SK-N-SH (cell line): ENCODE results near the gene RSPH4A. TPM values are rescaled to one million over a fixed set of nuclear protein-coding genes. Genes with fewer than 3 reads are reported as not detected.
"Not testable (repeated sequence)": the region's sequence is repeated elsewhere in the genome, so short reads cannot be mapped to it uniquely, and the experiment has no call there.

Experiments used
- CTCF ChIA-PET: fragments of 300-600, 350-600 bp; formaldehyde crosslinking; extraction: SDS; loops from one replicate; lab custom pipeline; 2021; lab: Yijun Ruan, JAX
- POLR2A ChIA-PET: fragments of 350-600 bp; sonication (Branson Sonifier 250); formaldehyde crosslinking; extraction: SDS; loops from one replicate; lab custom pipeline; 2020; ENCODE audit warnings: antibody characterized with exemption, inconsistent platforms; lab: Yijun Ruan, JAX
- DNase-seq: peaks from one replicate; pipeline ENCODE4 v3.0.0; 2012
- H2AFZ ChIP-seq: fragments of 200-600 bp; sonication (generic); 2 replicates; pipeline ENCODE4 v1.8.1; 2016; ENCODE audit warnings: antibody characterized with exemption, mild to moderate bottlenecking, low read depth
- H3F3A ChIP-seq: fragments of 200-600 bp; sonication (generic); replicated peaks from 2 replicates; pipeline ENCODE3; 2016; ENCODE audit warnings: antibody characterized with exemption, mild to moderate bottlenecking; ENCODE audit not compliant: insufficient read depth
- H3K27ac ChIP-seq, 2 experiments: fragments of 200-500 bp in 1 of 2; fragments of 200-600 bp in 1 of 2; sonication (Bioruptor generic) in 1 of 2; sonication (generic), shearing (Covaris generic) in 1 of 2; 2 replicates each; pipeline versions ENCODE4 v1.5.1 to v1.6.1; 2014 to 2016; ENCODE audit warnings: low read depth in 2 of 2, inconsistent platforms in 1 of 2, low read length in 1 of 2, mild to moderate bottlenecking in 1 of 2, mixed read lengths in 1 of 2
- H3K27me3 ChIP-seq: fragments of 200-600 bp; sonication (generic), shearing (Covaris generic); 2 replicates; pipeline ENCODE4 v1.6.1; 2016; ENCODE audit warnings: mixed run types; ENCODE audit not compliant: insufficient read depth
- H3K36me3 ChIP-seq, 2 experiments: fragments of 200-500 bp in 1 of 2; fragments of 200-600 bp in 1 of 2; sonication (Bioruptor generic) in 1 of 2; sonication (generic) in 1 of 2; replicated peaks in 1 of 2; 2 replicates each; pipeline versions ENCODE3 to v1.5.1; 2014 to 2016; ENCODE audit warnings: low read length in 1 of 2, mild to moderate bottlenecking in 1 of 2; ENCODE audit not compliant: insufficient read depth in 2 of 2, control insufficient read depth in 1 of 2
- H3K4me1 ChIP-seq, 2 experiments: fragments of 200-500 bp in 1 of 2; fragments of 200-600 bp in 1 of 2; sonication (Bioruptor generic) in 1 of 2; sonication (generic), shearing (Covaris generic) in 1 of 2; 2 replicates each; pipeline versions ENCODE4 v1.5.1 to v1.6.1; 2014 to 2016; ENCODE audit warnings: low read depth in 1 of 2, low read length in 1 of 2, mixed run types in 1 of 2; ENCODE audit not compliant: insufficient read depth in 2 of 2, control insufficient read depth in 1 of 2
- H3K4me2 ChIP-seq: fragments of 200-600 bp; sonication (generic), shearing (Covaris generic); 2 replicates; pipeline ENCODE4 v1.6.1; 2017; ENCODE audit warnings: mixed run types
- H3K4me3 ChIP-seq, 2 experiments: fragments of 200-500 bp in 1 of 2; fragments of 200-600 bp in 1 of 2; sonication (Bioruptor generic) in 1 of 2; sonication (generic), shearing (Covaris generic) in 1 of 2; 2 replicates each; pipeline versions ENCODE4 v1.5.1 to v1.8.1; 2014 to 2016; ENCODE audit warnings: low read depth in 2 of 2, inconsistent platforms in 1 of 2, low read length in 1 of 2, mild to moderate bottlenecking in 1 of 2, mixed read lengths in 1 of 2, moderate library complexity in 1 of 2
- H3K79me2 ChIP-seq: fragments of 200-600 bp; sonication (generic); 2 replicates; pipeline ENCODE4 v1.8.1; 2017; ENCODE audit warnings: mild to moderate bottlenecking; ENCODE audit not compliant: insufficient read depth
- H3K9ac ChIP-seq: fragments of 200-600 bp; sonication (generic); 2 replicates; pipeline ENCODE4 v1.6.1; 2017; ENCODE audit warnings: mixed run types
- H3K9me2 ChIP-seq: fragments of 200-600 bp; sonication (generic); 2 replicates; pipeline ENCODE4 v1.6.1; 2017; ENCODE audit warnings: mixed run types
- H3K9me3 ChIP-seq: fragments of 200-600 bp; sonication (generic); 2 replicates; pipeline ENCODE4 v1.6.1; 2017; ENCODE audit warnings: mixed run types, mild to moderate bottlenecking, moderate library complexity
- H4K20me1 ChIP-seq: fragments of 200-600 bp; sonication (generic); 2 replicates; pipeline ENCODE4 v1.6.1; 2017; ENCODE audit warnings: mild to moderate bottlenecking, mixed run types; ENCODE audit not compliant: insufficient read depth
- EZH2phosphoT487 ChIP-seq: fragments of 200-600 bp; sonication (generic); IDR thresholded peaks from 2 replicates; pipeline ENCODE4 v1.6.1; 2017; ENCODE audit warnings: low read depth, mixed run types, mild to moderate bottlenecking, antibody characterized with exemption, moderate library complexity, borderline replicate concordance
- RAD21 ChIP-seq: IDR thresholded peaks from 2 replicates; pipeline ENCODE4 v1.6.1; 2012; ENCODE audit warnings: mild to moderate bottlenecking, low read length
- WGBS: methylation state at CpG from one replicate; pipeline ENCODE4 v1.1.6; 2017; ENCODE audit warnings: low lambda C conversion rate; 5-methylcytosine and 5-hydroxymethylcytosine counted together
- polyA plus RNA-seq, 3 experiments: library from polyadenylated mRNA; depleted of rRNA; stranded (reverse); fragments of >200 nt; gene quantifications; 2 replicates each; pipeline ENCODE4 v1.2.3, GENCODE V29; 2012
- TF ChIP-seq, protein P1 (sequence below): IDR thresholded peaks from 2 replicates; pipeline ENCODE4 v1.4.0; 2012; ENCODE audit warnings: low read depth, borderline replicate concordance
- TF ChIP-seq, protein P2 (sequence below): IDR thresholded peaks from 2 replicates; pipeline ENCODE4 v1.6.1; 2012; ENCODE audit warnings: mild to moderate bottlenecking, low read depth, low read length, moderate library complexity

Gene RSPH4A
- polyA plus RNA-seq, 1 of the 3 experiments (the other 2 are of a cell fraction) = 0.30 TPM

DNA sequence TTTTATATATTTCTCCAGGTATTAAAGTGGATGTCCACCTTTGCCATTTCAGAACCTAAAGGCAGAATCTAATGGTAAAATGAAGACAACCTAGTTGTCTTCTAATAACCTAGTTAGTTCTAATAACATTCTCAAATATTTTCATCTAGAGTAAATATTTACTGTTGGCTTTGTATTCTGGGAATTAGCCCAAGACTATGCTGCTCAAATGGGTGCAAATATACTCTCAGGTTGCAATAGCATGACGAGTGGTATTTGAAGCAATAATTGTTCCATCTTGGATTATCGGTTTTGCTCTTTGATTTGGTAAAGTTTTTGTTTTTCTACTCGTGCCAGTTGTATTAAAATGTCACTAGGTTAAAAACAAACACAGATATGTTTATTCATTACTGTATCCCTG is 21.0 kb upstream of the RSPH4A start:
- ChIA-PET POLR2A (no interaction called here), CTCF (interaction anchor here (0.8 kb wide), 1 partner anchor 34 kb away, joined by 3 read pairs; no protein-coding TSS in a partner anchor)
- Histone ChIP-seq H3K4me2 (no peak overlapping the region), H3K36me3 (peaks cover 50 to 54% of the 10 kb centered on the region in 2 experiments), H2AFZ (no peak overlapping the region), H3F3A (peaks cover 15% of the 10 kb centered on the region), H3K79me2 (no peaks in the 10 kb centered on the region), H4K20me1 (no peaks in the 10 kb centered on the region), H3K27ac (no peak overlapping the region), H3K27me3 (no peaks in the 10 kb centered on the region), H3K9me2 (peaks cover 5% of the 10 kb centered on the region; the same call in 1 of the 2 replicates), H3K4me1 (no peaks in the 10 kb centered on the region), H3K4me3 (no peak overlapping the region), H3K9ac (no peak overlapping the region), H3K9me3 (no peaks in the 10 kb centered on the region)
- TF ChIP-seq, protein P1, sequence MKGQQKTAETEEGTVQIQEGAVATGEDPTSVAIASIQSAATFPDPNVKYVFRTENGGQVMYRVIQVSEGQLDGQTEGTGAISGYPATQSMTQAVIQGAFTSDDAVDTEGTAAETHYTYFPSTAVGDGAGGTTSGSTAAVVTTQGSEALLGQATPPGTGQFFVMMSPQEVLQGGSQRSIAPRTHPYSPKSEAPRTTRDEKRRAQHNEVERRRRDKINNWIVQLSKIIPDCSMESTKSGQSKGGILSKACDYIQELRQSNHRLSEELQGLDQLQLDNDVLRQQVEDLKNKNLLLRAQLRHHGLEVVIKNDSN = no peak
- TF ChIP-seq, protein P2, sequence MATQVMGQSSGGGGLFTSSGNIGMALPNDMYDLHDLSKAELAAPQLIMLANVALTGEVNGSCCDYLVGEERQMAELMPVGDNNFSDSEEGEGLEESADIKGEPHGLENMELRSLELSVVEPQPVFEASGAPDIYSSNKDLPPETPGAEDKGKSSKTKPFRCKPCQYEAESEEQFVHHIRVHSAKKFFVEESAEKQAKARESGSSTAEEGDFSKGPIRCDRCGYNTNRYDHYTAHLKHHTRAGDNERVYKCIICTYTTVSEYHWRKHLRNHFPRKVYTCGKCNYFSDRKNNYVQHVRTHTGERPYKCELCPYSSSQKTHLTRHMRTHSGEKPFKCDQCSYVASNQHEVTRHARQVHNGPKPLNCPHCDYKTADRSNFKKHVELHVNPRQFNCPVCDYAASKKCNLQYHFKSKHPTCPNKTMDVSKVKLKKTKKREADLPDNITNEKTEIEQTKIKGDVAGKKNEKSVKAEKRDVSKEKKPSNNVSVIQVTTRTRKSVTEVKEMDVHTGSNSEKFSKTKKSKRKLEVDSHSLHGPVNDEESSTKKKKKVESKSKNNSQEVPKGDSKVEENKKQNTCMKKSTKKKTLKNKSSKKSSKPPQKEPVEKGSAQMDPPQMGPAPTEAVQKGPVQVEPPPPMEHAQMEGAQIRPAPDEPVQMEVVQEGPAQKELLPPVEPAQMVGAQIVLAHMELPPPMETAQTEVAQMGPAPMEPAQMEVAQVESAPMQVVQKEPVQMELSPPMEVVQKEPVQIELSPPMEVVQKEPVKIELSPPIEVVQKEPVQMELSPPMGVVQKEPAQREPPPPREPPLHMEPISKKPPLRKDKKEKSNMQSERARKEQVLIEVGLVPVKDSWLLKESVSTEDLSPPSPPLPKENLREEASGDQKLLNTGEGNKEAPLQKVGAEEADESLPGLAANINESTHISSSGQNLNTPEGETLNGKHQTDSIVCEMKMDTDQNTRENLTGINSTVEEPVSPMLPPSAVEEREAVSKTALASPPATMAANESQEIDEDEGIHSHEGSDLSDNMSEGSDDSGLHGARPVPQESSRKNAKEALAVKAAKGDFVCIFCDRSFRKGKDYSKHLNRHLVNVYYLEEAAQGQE = no peak
- TF ChIP-seq RAD21 = no peak
- 83% methylated on average over 3 of the region's 3 CpGs for WGBS
- DNase-seq = no peak

GRCh38 chr6:116596815-116597214 is 19.5 kb upstream of the RSPH4A start:
- H3K79me2 ChIP-seq = no peaks in the 10 kb centered on the region
- H3K36me3 ChIP-seq = peaks cover 34 to 39% of the 10 kb centered on the region in 2 experiments
- no peak for TF ChIP-seq EZH2phosphoT487
- TF ChIP-seq, protein P2 = peak; percentile 97
- H3K9me3 ChIP-seq = no peaks in the 10 kb centered on the region
- no peak overlapping the region for H3K27ac ChIP-seq
- no peak overlapping the region for H2AFZ ChIP-seq
- peaks cover 15% of the 10 kb centered on the region for H3F3A ChIP-seq
- H3K4me1 ChIP-seq = no peaks in the 10 kb centered on the region
- H3K9me2 ChIP-seq = peaks cover 5% of the 10 kb centered on the region; the same call in 1 of the 2 replicates
- no peaks in the 10 kb centered on the region for H3K27me3 ChIP-seq
- CTCF ChIA-PET = interaction anchor here (0.7 to 1.6 kb wide), 2 partner anchors 20 to 308 kb away, joined by 4 to 6 read pairs; partner anchors contain the start of gene RSPH4A
- H3K4me2 ChIP-seq = no peak overlapping the region
- POLR2A ChIA-PET = interaction anchor here (1.4 kb wide), 1 partner anchor 26 kb away, joined by 3 read pairs; the partner anchor contains the start of gene RWDD1
- H3K9ac ChIP-seq = no peak overlapping the region
- no peak overlapping the region for H3K4me3 ChIP-seq
- no peaks in the 10 kb centered on the region for H4K20me1 ChIP-seq
- WGBS = 80% methylated on average over 4 of the region's 4 CpGs
- DNase-seq = no peak

DNA sequence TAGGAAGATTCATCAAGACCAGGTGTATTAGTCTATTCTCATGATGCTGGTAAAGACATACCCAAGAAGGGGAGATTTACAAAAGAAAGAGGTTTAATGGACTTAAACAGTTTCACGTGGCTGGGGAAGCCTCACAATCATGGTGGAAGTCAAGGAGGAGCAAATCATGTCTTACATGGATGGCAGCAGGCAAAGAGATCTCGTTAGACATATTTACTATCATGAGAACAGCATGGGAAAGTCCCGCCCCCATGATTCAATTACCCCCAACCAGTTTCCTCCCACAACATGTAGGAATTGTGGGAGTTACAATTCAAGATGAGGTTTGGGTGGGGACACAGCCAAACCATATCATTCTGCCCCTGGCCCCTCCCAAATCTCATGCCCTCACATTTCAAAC is 12.4 kb upstream of the RSPH4A start:
- H3K4me1 ChIP-seq, H3K79me2 ChIP-seq, H3K27ac ChIP-seq, H3K4me3 ChIP-seq, H3K27me3 ChIP-seq, POLR2A ChIA-PET, DNase-seq, H3K9ac ChIP-seq, H3F3A ChIP-seq, H3K4me2 ChIP-seq, CTCF ChIA-PET, H2AFZ ChIP-seq, H4K20me1 ChIP-seq, H3K9me2 ChIP-seq, H3K9me3 ChIP-seq: not testable (repeated sequence)
- 86% methylated on average over 3 of the region's 3 CpGs for WGBS
- H3K36me3 ChIP-seq = peaks cover 0 to 21% of the 10 kb centered on the region in 2 experiments

DNA sequence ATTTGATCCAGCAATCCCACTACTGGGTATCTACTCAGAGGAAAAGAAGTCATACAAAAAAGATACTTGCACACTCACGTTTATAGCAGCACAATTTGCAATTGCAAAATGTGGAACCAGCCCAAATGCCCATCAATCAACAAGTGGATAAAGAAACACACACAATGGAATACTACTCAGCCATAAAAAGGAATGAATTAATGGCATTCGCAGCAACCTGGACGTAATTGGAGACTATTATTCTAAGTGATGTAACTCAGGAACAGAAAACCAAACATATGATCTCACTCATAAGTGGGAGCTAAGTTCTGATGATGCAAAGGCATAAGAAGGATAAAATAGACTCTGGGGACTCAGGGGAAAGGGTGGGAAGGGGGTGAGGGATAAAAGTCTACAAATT is 11.4 kb upstream of the RSPH4A start:
- H3K4me3 ChIP-seq, H3K9me2 ChIP-seq, H3K27me3 ChIP-seq, CTCF ChIA-PET, DNase-seq, H3K79me2 ChIP-seq, H3K9ac ChIP-seq, POLR2A ChIA-PET, H3K27ac ChIP-seq, H3K4me2 ChIP-seq, H3K4me1 ChIP-seq, H2AFZ ChIP-seq, H4K20me1 ChIP-seq, H3F3A ChIP-seq, H3K9me3 ChIP-seq: not testable (repeated sequence)
- 92% methylated on average over 3 of the region's 3 CpGs for WGBS
- H3K36me3 ChIP-seq = peaks cover 0 to 21% of the 10 kb centered on the region in 2 experiments
